GM12878 (cell line): Measurements from ENCODE around the gene LRBA.

Experiments
- CEBPB ChIP-seq, 2 experiments: fragments of 150-350 bp in 1 of 2; IDR thresholded peaks; 2 replicates each; pipeline ENCODE4 v1.6.1; 2012 to 2014; ENCODE audit warnings: low read depth in 2 of 2, low read length in 2 of 2, borderline replicate concordance in 1 of 2, inconsistent platforms in 1 of 2
- CREB1 ChIP-seq: IDR thresholded peaks from 2 replicates; pipeline ENCODE4 v1.6.1; 2012; ENCODE audit warnings: low read depth, mild to moderate bottlenecking, inconsistent platforms
- EP300 ChIP-seq, 2 experiments: fragments of 150-350 bp in 1 of 2; IDR thresholded peaks; 2 replicates each; pipeline ENCODE4 v1.6.1; 2011 to 2012; ENCODE audit warnings: low read depth in 2 of 2, low read length in 2 of 2, borderline replicate concordance in 1 of 2, improper control_type of control experiment in 1 of 2, inconsistent platforms in 1 of 2; ENCODE audit not compliant: control insufficient read depth in 1 of 2
- GABPA ChIP-seq: IDR thresholded peaks from 2 replicates; pipeline ENCODE4 v1.6.1; 2014; ENCODE audit warnings: antibody characterized with exemption, low read depth, mild to moderate bottlenecking, inconsistent platforms
- JUND ChIP-seq: IDR thresholded peaks from 2 replicates; pipeline ENCODE4 v1.6.1; 2012; ENCODE audit warnings: low read depth, mild to moderate bottlenecking, low read length, improper control_type of control experiment, moderate library complexity
- POLR2AphosphoS5 ChIP-seq: IDR thresholded peaks from 2 replicates; pipeline ENCODE4 v1.6.1; 2011; ENCODE audit warnings: mild to moderate bottlenecking, low read length, inconsistent platforms
- SP1 ChIP-seq: IDR thresholded peaks from one replicate; pipeline ENCODE4 v1.6.1; 2011; ENCODE audit warnings: low read depth, low read length
- TCF12 ChIP-seq: IDR thresholded peaks from 2 replicates; pipeline ENCODE4 v1.6.1; 2011; ENCODE audit warnings: low read depth, mild to moderate bottlenecking, low read length
- TF ChIP-seq, protein P1 (sequence below), 3 experiments: IDR thresholded peaks in 2 of 3; conservative IDR thresholded peaks in 1 of 3; 2 replicates each; pipeline ENCODE4 v1.5.1; 2011; ENCODE audit warnings: low read depth in 3 of 3, low read length in 3 of 3, mild to moderate bottlenecking in 3 of 3, control low read depth in 2 of 3, moderate library complexity in 2 of 3, inconsistent platforms in 1 of 3, mixed read lengths in 1 of 3; ENCODE audit not compliant: control insufficient read depth in 2 of 3, insufficient read depth in 1 of 3; ENCODE audit errors: extremely low read depth in 1 of 3
- TF ChIP-seq, protein P2 (sequence below): IDR thresholded peaks from 2 replicates; pipeline ENCODE4 v1.6.1; 2012; ENCODE audit warnings: improper control_type of control experiment, low read depth, low read length; ENCODE audit not compliant: insufficient replicate concordance
- TF ChIP-seq, protein P3 (sequence below): fragments of 450-650 bp; IDR thresholded peaks from 2 replicates; pipeline ENCODE4 v1.6.1; 2018; ENCODE audit warnings: borderline replicate concordance, mild to moderate bottlenecking; ENCODE audit not compliant: partially characterized antibody
- TF ChIP-seq, protein P4 (sequence below): fragments of 150-350 bp; IDR thresholded peaks from 2 replicates; pipeline ENCODE4 v1.6.1; 2016; ENCODE audit warnings: low read depth, low read length

DNA sequence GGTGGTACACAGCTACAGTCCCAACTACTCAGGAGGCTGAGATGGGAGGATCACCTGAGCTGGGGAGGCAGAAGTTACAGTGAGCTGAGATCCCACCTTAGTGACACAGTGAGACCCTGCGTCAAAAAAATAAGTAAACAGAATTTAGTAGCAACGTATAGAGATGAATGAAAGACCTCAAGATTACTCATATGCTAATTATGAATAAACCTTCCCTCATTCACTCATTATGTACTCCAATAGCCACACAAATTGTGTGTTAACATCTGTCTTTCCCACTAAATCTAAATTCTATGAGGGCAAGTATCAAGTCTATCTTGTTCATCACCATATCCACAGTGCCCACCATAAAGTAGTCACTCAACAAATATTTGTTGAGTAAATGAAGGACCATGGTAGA is 111.5 kb downstream of the LRBA start:
- TF ChIP-seq GABPA (no peak), TCF12 (no peak), JUND (no peak), CEBPB (IDR thresholded peaks at IDR 0.05; ENCODE audit: borderline replicate concordance in 1 of 2, low read depth in 2 of 2, low read length in 2 of 2) (no peak), CREB1 (no peak), EP300 (IDR thresholded peaks at IDR 0.05; ENCODE audit: borderline replicate concordance in 1 of 2, control insufficient read depth in 1 of 2, low read depth in 2 of 2, low read length in 2 of 2) (no peak), SP1 (no peak), POLR2AphosphoS5 (no peak)
- TF ChIP-seq, protein P1, sequence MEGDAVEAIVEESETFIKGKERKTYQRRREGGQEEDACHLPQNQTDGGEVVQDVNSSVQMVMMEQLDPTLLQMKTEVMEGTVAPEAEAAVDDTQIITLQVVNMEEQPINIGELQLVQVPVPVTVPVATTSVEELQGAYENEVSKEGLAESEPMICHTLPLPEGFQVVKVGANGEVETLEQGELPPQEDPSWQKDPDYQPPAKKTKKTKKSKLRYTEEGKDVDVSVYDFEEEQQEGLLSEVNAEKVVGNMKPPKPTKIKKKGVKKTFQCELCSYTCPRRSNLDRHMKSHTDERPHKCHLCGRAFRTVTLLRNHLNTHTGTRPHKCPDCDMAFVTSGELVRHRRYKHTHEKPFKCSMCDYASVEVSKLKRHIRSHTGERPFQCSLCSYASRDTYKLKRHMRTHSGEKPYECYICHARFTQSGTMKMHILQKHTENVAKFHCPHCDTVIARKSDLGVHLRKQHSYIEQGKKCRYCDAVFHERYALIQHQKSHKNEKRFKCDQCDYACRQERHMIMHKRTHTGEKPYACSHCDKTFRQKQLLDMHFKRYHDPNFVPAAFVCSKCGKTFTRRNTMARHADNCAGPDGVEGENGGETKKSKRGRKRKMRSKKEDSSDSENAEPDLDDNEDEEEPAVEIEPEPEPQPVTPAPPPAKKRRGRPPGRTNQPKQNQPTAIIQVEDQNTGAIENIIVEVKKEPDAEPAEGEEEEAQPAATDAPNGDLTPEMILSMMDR (IDR thresholded peaks at IDR 0.05 in 2 of 3, conservative IDR thresholded peaks at IDR 0.05 in 1 of 3; ENCODE audit: control insufficient read depth in 2 of 3, extremely low read depth in 1 of 3, insufficient read depth in 1 of 3, low read depth in 3 of 3, low read length in 3 of 3): no peak
- TF ChIP-seq, protein P2, sequence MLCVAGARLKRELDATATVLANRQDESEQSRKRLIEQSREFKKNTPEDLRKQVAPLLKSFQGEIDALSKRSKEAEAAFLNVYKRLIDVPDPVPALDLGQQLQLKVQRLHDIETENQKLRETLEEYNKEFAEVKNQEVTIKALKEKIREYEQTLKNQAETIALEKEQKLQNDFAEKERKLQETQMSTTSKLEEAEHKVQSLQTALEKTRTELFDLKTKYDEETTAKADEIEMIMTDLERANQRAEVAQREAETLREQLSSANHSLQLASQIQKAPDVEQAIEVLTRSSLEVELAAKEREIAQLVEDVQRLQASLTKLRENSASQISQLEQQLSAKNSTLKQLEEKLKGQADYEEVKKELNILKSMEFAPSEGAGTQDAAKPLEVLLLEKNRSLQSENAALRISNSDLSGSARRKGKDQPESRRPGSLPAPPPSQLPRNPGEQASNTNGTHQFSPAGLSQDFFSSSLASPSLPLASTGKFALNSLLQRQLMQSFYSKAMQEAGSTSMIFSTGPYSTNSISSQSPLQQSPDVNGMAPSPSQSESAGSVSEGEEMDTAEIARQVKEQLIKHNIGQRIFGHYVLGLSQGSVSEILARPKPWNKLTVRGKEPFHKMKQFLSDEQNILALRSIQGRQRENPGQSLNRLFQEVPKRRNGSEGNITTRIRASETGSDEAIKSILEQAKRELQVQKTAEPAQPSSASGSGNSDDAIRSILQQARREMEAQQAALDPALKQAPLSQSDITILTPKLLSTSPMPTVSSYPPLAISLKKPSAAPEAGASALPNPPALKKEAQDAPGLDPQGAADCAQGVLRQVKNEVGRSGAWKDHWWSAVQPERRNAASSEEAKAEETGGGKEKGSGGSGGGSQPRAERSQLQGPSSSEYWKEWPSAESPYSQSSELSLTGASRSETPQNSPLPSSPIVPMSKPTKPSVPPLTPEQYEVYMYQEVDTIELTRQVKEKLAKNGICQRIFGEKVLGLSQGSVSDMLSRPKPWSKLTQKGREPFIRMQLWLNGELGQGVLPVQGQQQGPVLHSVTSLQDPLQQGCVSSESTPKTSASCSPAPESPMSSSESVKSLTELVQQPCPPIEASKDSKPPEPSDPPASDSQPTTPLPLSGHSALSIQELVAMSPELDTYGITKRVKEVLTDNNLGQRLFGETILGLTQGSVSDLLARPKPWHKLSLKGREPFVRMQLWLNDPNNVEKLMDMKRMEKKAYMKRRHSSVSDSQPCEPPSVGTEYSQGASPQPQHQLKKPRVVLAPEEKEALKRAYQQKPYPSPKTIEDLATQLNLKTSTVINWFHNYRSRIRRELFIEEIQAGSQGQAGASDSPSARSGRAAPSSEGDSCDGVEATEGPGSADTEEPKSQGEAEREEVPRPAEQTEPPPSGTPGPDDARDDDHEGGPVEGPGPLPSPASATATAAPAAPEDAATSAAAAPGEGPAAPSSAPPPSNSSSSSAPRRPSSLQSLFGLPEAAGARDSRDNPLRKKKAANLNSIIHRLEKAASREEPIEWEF: no peak
- TF ChIP-seq, protein P3, sequence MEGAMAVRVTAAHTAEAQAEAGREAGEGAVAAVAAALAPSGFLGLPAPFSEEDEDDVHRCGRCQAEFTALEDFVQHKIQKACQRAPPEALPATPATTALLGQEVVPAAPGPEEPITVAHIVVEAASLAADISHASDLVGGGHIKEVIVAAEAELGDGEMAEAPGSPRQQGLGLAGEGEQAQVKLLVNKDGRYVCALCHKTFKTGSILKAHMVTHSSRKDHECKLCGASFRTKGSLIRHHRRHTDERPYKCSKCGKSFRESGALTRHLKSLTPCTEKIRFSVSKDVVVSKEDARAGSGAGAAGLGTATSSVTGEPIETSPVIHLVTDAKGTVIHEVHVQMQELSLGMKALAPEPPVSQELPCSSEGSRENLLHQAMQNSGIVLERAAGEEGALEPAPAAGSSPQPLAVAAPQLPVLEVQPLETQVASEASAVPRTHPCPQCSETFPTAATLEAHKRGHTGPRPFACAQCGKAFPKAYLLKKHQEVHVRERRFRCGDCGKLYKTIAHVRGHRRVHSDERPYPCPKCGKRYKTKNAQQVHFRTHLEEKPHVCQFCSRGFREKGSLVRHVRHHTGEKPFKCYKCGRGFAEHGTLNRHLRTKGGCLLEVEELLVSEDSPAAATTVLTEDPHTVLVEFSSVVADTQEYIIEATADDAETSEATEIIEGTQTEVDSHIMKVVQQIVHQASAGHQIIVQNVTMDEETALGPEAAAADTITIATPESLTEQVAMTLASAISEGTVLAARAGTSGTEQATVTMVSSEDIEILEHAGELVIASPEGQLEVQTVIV: no peak
- TF ChIP-seq, protein P4, sequence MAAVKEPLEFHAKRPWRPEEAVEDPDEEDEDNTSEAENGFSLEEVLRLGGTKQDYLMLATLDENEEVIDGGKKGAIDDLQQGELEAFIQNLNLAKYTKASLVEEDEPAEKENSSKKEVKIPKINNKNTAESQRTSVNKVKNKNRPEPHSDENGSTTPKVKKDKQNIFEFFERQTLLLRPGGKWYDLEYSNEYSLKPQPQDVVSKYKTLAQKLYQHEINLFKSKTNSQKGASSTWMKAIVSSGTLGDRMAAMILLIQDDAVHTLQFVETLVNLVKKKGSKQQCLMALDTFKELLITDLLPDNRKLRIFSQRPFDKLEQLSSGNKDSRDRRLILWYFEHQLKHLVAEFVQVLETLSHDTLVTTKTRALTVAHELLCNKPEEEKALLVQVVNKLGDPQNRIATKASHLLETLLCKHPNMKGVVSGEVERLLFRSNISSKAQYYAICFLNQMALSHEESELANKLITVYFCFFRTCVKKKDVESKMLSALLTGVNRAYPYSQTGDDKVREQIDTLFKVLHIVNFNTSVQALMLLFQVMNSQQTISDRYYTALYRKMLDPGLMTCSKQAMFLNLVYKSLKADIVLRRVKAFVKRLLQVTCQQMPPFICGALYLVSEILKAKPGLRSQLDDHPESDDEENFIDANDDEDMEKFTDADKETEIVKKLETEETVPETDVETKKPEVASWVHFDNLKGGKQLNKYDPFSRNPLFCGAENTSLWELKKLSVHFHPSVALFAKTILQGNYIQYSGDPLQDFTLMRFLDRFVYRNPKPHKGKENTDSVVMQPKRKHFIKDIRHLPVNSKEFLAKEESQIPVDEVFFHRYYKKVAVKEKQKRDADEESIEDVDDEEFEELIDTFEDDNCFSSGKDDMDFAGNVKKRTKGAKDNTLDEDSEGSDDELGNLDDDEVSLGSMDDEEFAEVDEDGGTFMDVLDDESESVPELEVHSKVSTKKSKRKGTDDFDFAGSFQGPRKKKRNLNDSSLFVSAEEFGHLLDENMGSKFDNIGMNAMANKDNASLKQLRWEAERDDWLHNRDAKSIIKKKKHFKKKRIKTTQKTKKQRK: no peak
